HG02678 (cell line): ENCODE data around the gene FCN2.

ENCODE experiments used
- ATAC-seq: cut with Tn5 transposase; IDR thresholded peaks from one replicate; pipeline ENCODE4 v1.9.1; 2021; ENCODE audit warnings: mild to moderate bottlenecking, moderate library complexity; ENCODE audit not compliant: unreplicated experiment

Gene FCN2

DNA sequence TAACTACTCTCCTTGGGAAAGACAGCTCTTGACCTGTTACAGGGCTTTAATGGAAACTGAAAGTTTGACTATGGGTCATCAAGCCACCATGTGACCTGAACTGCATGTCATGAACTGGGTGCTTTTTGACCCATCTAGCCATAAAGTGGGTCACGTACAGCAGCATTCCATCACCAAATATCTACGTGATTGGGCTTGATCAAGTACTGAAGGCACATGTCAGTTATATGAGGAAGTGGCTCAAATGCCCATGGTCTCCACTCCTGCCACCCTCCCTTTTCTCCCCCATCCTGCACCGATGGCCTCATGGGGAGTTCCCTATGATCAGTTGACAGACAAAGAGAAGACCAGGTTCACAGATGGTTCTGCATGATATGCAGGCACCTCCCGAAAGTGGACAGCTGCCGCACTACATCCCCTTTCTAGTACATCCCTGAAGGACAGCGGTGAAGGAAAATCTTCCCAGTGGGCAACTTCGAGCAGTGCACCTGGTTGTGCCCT, 44.5 kb downstream of the FCN2 start:
- no peak for ATAC-seq

DNA sequence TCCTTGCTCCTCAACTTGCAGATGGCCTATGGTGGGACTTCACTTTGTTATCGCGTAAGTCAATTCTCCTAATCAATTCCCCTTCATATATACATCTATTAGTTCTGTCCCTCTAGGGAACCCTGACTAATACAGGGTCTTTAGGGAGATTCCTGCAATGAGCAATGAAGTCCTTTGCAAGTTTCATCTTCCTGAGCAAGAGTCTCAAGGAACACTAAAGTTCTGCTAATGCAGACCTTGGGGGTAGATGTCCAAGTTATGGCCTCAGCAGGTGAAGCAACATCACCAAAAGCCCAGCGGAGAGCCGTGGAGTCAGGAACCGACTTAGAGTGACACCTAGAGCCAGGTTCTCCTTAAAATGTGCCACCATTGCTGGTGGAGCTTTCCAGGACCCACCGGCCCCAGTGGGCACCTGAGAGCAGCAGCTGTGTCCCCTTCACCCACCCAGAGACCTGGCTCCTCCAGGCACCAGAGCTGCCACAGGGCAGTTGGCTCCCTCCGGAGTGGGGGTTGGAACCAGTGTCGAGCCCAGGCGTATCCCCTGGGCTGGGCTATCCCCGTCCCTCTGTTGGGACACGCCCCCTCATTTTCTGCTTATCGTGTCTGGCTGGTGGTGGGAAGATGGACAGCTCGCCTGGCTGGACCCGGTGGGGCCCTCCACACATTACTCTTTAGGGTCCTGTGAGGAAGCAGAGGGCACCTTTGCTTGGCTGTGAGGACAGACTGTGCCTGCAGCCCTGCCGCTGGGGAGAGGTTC, 48.0 kb downstream of the FCN2 start:
- ATAC-seq, result no peak

GRCh38 chr9:134929193-134930158, 48.9 kb downstream of the FCN2 start:
- ATAC-seq, result no peak

GRCh38 chr9:134930398-134930797, 49.8 kb downstream of the FCN2 start:
- peak; percentile 69 for ATAC-seq

- ATAC-seq, result no peak
Measured at GRCh38 chr9:134932171-134932570, 51.6 kb downstream of the FCN2 start.

- no peak for ATAC-seq
Measured at GRCh38 chr9:134932606-134933005, 52.0 kb downstream of the FCN2 start.

DNA sequence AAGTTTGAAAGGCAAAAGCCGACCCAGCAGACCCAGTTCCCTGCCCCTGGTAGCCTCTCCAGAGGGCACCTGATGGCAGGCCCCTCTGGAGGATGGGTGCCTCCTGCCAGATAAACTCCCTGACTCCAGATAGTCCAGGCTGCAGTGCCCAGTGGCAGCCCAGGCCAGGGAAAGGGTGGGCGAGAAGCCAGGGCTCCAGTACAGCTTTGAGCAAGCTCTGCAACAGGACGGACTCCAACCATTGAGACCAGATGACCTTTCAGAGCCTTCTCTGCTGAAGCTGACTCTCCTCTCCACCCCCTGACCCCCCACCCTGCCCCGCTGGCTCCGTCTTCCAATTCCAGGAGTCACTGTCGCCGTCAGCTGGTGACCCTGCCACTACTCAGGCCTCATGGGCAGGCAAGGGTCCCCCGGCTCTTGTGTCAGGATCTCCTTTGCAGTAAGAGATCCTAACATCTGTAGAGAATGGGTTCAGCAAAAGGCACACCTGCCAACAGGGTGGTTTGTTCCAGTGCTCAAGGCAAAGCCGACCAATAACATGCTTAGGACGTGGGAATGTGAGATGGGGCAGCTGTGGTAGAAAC, 52.6 kb downstream of the FCN2 start:
- ATAC-seq, result no peak

- ATAC-seq, result no peak
Measured at GRCh38 chr9:134935056-134935640, 54.5 kb downstream of the FCN2 start.

DNA sequence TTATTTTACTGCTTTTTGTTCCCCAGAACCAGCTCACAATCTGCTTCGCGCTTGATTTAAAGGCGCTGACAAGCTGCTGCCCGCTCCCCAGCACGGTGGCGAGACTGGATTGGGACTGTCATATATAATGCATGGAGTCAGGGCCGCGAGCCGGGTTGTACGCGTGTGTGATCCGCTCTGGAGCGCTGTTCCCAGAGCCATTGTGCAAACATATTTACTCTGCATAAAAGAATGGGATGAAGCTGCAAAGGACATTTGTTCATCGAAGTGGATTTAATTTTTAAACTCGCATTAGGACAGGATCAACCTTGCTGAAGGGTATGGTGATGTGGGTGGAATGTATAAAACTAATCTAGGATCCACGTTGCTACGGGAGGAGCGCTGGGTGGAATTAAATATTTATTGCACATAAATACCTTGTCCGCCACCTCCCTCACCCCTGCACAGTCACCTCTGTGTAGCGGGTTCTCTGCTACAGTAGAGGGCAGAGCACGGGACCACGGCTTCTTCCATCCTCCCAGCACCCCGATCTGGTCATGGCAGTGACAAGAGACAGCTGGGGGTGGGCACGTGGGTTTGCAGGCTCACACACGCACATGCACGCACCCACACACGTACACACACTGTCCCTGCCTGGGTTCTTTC, 55.2 kb downstream of the FCN2 start:
- ATAC-seq, result no peak

GRCh38 chr9:134936346-134937163, 55.9 kb downstream of the FCN2 start:
- ATAC-seq, result no peak
